Measurements from ENCODE around the gene CEP120. TPM values are rescaled to one million over a fixed set of nuclear protein-coding genes. Genes with fewer than 3 reads are reported as not detected.

The CEP120 gene
- total and polyA plus RNA-seq, 2 of the 4 experiments (the other 2 are of a cell fraction), result 6.7 to 46.1 TPM

DNA sequence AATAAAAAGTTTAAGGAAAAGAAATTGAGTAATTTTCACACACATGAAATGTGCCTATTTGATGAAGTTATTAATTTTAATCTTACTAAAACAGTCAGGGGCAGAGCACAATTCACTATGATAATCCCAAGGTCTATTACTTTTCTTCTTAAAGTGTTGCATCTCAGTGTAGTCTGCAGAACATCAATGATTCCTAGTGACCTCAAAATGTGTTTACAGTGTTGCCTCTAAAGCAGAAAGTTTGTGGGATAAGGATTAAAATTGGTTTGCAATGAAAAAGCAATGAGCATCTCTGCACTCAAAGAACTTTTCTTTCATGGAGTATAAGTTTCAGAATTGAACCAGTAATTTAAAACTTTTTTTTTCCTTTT is 63.0 kb downstream of the CEP120 start:
- Histone ChIP-seq H3K18ac (ENCODE audit: low read depth, low read length) (peak overlapping the region; percentile 67; the same call in 1 of the 2 replicates), H3K4ac (ENCODE audit: low read depth, low read length) (no peak overlapping the region), H2BK20ac (ENCODE audit: low read depth, low read length) (no peak overlapping the region), H2AK9ac (replicated peaks; ENCODE audit: low read depth, low read length, poor library complexity) (no peak overlapping the region), H3K4me1 (ENCODE audit: control insufficient read depth, insufficient read depth, low read length) (no peaks in the 10 kb centered on the region), H3K27me3 (ENCODE audit: control insufficient read depth, insufficient read depth, low read length) (no peaks in the 10 kb centered on the region), H4K5ac (ENCODE audit: low read depth, low read length) (peak overlapping the region; percentile 53; the same call in 1 of the 2 replicates), H3K9me1 (ENCODE audit: insufficient read depth, low read length) (no peaks in the 10 kb centered on the region), H2BK5ac (ENCODE audit: low read depth, low read length, poor library complexity, severe bottlenecking) (peak overlapping the region; percentile 24), H4K20me1 (ENCODE audit: insufficient read depth, low read length) (no peaks in the 10 kb centered on the region), H3K36me3 (ENCODE audit: control insufficient read depth, insufficient read depth, low read length) (no peaks in the 10 kb centered on the region), H2AFZ (replicated peaks; ENCODE audit: low read length, poor library complexity) (no peak overlapping the region), H3K4me2 (ENCODE audit: low read depth, low read length) (peak overlapping the region; percentile 52; the same call in 1 of the 2 replicates), H3K79me1 (ENCODE audit: low read depth in 1 of 2, low read length in 2 of 2) (no peaks in the 10 kb centered on the region), H3K56ac (ENCODE audit: extremely low read depth, insufficient read depth, low read length) (no peak overlapping the region), H2BK120ac (ENCODE audit: low read depth, low read length) (no peak overlapping the region), H3K9me3 (ENCODE audit: control insufficient read depth, insufficient read depth, low read length) (no peaks in the 10 kb centered on the region), H4K8ac (ENCODE audit: low read depth in 2 of 2, low read length in 2 of 2) (no peak overlapping the region), H2BK15ac (ENCODE audit: low read depth, low read length) (no peak overlapping the region), H3K27ac (ENCODE audit: insufficient read depth, low read length) (no peak overlapping the region), H3K4me3 (ENCODE audit: insufficient read depth, low read depth, low read length) (no peak overlapping the region), H3K23ac (ENCODE audit: low read depth, low read length) (no peak overlapping the region), H2AK5ac (ENCODE audit: low read depth, low read length) (no peak overlapping the region), H3K14ac (replicated peaks; ENCODE audit: low read depth, low read length) (no peak overlapping the region), H3K9ac (ENCODE audit: low read depth, low read length) (no peak overlapping the region), H4K91ac (ENCODE audit: insufficient read depth, low read depth, low read length) (no peak overlapping the region)
- ChIA-PET POLR2A (ENCODE audit: unreplicated experiment) (no interaction called here), CTCF (interaction anchor here (1.0 to 1.2 kb wide), 2 partner anchors 11 kb away, joined by 3 read pairs; no protein-coding TSS in a partner anchor)
- dilution Hi-C loops (cut with HindIII; ENCODE audit: low sequenced_read_pairs, unreplicated experiment) (no loop called here), in situ Hi-C loops (cut with MboI; ENCODE audit: low sequenced_read_pairs) (no loop called here), intact Hi-C loops (cut with micrococcal nuclease) (loop anchor here (5.0 to 10.0 kb wide), 2 partner anchors 323 to 1165 kb away; partner anchors contain the start of gene PPIC)
- DNase-seq (no peak), ATAC-seq (ENCODE audit: low read depth) (no peak)
- no TSS peak for BruUV-seq (replicated peaks)
- TF ChIP-seq MXI1 (IDR thresholded peaks at IDR 0.05; ENCODE audit: borderline replicate concordance, low read depth, low read length) (no peak), RCOR1 (IDR thresholded peaks at IDR 0.05; ENCODE audit: insufficient replicate concordance, low read length) (no peak), BHLHE40 (IDR thresholded peaks at IDR 0.05; ENCODE audit: low read depth, low read length) (no peak), NFE2L2 (IDR thresholded peaks at IDR 0.05; ENCODE audit: low read depth, low read length) (no peak), CHD1 (IDR thresholded peaks at IDR 0.05; ENCODE audit: low read depth, low read length) (no peak), POLR2A (IDR thresholded peaks at IDR 0.05; ENCODE audit: low read depth, low read length) (no peak), RAD21 (IDR thresholded peaks at IDR 0.05; ENCODE audit: low read length) (no peak), MAFK (IDR thresholded peaks at IDR 0.05; ENCODE audit: low read depth, low read length) (no peak), FOS (IDR thresholded peaks at IDR 0.05; ENCODE audit: low read depth, low read length) (no peak), RFX5 (IDR thresholded peaks at IDR 0.05; ENCODE audit: low read depth, low read length) (no peak), MAZ (IDR thresholded peaks at IDR 0.05; ENCODE audit: borderline replicate concordance, low read depth, low read length) (no peak)
- TF ChIP-seq, protein P1, sequence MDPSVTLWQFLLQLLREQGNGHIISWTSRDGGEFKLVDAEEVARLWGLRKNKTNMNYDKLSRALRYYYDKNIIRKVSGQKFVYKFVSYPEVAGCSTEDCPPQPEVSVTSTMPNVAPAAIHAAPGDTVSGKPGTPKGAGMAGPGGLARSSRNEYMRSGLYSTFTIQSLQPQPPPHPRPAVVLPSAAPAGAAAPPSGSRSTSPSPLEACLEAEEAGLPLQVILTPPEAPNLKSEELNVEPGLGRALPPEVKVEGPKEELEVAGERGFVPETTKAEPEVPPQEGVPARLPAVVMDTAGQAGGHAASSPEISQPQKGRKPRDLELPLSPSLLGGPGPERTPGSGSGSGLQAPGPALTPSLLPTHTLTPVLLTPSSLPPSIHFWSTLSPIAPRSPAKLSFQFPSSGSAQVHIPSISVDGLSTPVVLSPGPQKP (IDR thresholded peaks at IDR 0.05; ENCODE audit: borderline replicate concordance, low read depth, low read length), result no peak
- TF ChIP-seq, protein P2, sequence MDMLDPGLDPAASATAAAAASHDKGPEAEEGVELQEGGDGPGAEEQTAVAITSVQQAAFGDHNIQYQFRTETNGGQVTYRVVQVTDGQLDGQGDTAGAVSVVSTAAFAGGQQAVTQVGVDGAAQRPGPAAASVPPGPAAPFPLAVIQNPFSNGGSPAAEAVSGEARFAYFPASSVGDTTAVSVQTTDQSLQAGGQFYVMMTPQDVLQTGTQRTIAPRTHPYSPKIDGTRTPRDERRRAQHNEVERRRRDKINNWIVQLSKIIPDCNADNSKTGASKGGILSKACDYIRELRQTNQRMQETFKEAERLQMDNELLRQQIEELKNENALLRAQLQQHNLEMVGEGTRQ (IDR thresholded peaks at IDR 0.05; ENCODE audit: low read depth, low read length), result no peak
- TF ChIP-seq, protein P3, sequence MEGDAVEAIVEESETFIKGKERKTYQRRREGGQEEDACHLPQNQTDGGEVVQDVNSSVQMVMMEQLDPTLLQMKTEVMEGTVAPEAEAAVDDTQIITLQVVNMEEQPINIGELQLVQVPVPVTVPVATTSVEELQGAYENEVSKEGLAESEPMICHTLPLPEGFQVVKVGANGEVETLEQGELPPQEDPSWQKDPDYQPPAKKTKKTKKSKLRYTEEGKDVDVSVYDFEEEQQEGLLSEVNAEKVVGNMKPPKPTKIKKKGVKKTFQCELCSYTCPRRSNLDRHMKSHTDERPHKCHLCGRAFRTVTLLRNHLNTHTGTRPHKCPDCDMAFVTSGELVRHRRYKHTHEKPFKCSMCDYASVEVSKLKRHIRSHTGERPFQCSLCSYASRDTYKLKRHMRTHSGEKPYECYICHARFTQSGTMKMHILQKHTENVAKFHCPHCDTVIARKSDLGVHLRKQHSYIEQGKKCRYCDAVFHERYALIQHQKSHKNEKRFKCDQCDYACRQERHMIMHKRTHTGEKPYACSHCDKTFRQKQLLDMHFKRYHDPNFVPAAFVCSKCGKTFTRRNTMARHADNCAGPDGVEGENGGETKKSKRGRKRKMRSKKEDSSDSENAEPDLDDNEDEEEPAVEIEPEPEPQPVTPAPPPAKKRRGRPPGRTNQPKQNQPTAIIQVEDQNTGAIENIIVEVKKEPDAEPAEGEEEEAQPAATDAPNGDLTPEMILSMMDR (conservative IDR thresholded peaks at IDR 0.05; ENCODE audit: low read depth, low read length), result no peak

All from IMR-90 (cell line).